Parathyroid adenoma (tissue), 2 donors: ENCODE data around the gene RAB28.

Source experiments
- H2AFZ ChIP-seq: fragments of 300-600 bp; sonication (generic); one replicate; pipeline ENCODE4 v1.7.0; 2017; ENCODE audit warnings: antibody characterized with exemption, mild to moderate bottlenecking
- H3K27ac ChIP-seq: fragments of 300-600 bp; sonication (generic); one replicate; pipeline ENCODE4 v1.7.0; 2017
- H3K27me3 ChIP-seq: fragments of 300-600 bp; sonication (generic); one replicate; pipeline ENCODE4 v1.7.0; 2017; ENCODE audit warnings: low read length; ENCODE audit not compliant: control insufficient read depth, insufficient read depth
- H3K36me3 ChIP-seq: fragments of 300-600 bp; sonication (generic); one replicate; pipeline ENCODE4 v1.7.0; 2017; ENCODE audit warnings: low read length; ENCODE audit not compliant: control insufficient read depth, insufficient read depth
- H3K4me1 ChIP-seq: fragments of 300-600 bp; sonication (generic); one replicate; pipeline ENCODE4 v1.7.0; 2017; ENCODE audit warnings: control low read depth
- H3K4me2 ChIP-seq: fragments of 300-600 bp; sonication (generic); one replicate; pipeline ENCODE4 v1.7.0; 2017; ENCODE audit warnings: low read length
- H3K4me3 ChIP-seq: fragments of 300-600 bp; sonication (generic); one replicate; pipeline ENCODE4 v1.7.0; 2017; ENCODE audit warnings: low read depth, low read length
- H3K79me2 ChIP-seq: fragments of 300-600 bp; sonication (generic); one replicate; pipeline ENCODE4 v1.7.0; 2017; ENCODE audit warnings: control low read depth
- H3K9ac ChIP-seq: fragments of 300-600 bp; sonication (generic); one replicate; pipeline ENCODE4 v1.7.0; 2017; ENCODE audit warnings: mild to moderate bottlenecking
- H3K9me3 ChIP-seq: fragments of 300-600 bp; sonication (generic); one replicate; pipeline ENCODE4 v1.7.0; 2017; ENCODE audit warnings: low read length; ENCODE audit not compliant: control insufficient read depth
- TF ChIP-seq, protein P1 (sequence below): fragments of 300-600 bp; sonication (generic); IDR thresholded peaks from one replicate; pipeline ENCODE4 v1.7.0; 2017; ENCODE audit warnings: antibody characterized with exemption, mild to moderate bottlenecking
- donor health status: primary hyperparathyroidism.

The RAB28 gene

DNA sequence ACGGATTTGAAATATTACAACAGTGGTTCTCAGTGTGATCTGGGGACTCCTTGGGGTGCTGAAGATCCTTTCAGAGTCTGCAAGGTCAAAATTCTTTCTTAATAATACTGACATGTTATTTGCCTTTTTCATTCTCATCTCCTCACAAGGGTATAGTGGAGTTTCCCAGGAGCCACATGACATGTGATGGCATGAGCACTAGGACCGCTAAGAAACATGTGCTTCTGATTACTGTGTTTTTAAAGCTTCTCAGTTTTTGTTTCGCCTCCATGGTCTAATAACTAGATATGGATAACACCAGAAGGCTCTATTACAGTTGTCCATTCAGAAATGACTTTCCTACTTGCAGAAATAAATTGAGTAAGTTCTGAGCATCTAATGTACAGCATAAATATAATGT, 156.1 kb downstream of the RAB28 start:
- no peaks in the 10 kb centered on the region for H3K36me3 ChIP-seq
- H3K4me2 ChIP-seq: no peak overlapping the region
- H2AFZ ChIP-seq: no peak overlapping the region
- TF ChIP-seq, protein P1, sequence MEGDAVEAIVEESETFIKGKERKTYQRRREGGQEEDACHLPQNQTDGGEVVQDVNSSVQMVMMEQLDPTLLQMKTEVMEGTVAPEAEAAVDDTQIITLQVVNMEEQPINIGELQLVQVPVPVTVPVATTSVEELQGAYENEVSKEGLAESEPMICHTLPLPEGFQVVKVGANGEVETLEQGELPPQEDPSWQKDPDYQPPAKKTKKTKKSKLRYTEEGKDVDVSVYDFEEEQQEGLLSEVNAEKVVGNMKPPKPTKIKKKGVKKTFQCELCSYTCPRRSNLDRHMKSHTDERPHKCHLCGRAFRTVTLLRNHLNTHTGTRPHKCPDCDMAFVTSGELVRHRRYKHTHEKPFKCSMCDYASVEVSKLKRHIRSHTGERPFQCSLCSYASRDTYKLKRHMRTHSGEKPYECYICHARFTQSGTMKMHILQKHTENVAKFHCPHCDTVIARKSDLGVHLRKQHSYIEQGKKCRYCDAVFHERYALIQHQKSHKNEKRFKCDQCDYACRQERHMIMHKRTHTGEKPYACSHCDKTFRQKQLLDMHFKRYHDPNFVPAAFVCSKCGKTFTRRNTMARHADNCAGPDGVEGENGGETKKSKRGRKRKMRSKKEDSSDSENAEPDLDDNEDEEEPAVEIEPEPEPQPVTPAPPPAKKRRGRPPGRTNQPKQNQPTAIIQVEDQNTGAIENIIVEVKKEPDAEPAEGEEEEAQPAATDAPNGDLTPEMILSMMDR: no peak
- H3K79me2 ChIP-seq: no peaks in the 10 kb centered on the region
- no peak overlapping the region for H3K27ac ChIP-seq
- H3K9me3 ChIP-seq: no peaks in the 10 kb centered on the region
- no peak overlapping the region for H3K9ac ChIP-seq
- no peak overlapping the region for H3K4me3 ChIP-seq
- no peaks in the 10 kb centered on the region for H3K4me1 ChIP-seq
- no peaks in the 10 kb centered on the region for H3K27me3 ChIP-seq

DNA sequence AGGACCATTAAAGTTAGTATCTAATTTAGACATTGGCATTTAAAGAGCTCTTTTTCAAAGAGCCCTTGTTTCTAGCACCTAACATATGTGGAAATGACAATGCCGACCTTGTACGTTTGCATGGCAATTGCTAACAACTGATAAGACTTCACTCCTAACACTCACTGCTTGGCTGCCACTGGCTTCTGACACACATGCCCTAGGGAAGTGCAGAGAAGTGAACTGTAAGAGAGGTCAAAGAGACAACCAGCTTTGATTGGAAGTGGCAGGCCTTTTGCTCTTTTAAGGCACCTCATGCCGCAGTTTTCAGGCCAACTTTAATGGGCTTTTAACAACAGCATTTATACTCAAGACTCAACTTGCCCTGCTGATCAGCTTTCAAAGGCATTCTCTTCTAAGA, 158.4 kb downstream of the RAB28 start:
- H3K79me2 ChIP-seq: no peaks in the 10 kb centered on the region

DNA sequence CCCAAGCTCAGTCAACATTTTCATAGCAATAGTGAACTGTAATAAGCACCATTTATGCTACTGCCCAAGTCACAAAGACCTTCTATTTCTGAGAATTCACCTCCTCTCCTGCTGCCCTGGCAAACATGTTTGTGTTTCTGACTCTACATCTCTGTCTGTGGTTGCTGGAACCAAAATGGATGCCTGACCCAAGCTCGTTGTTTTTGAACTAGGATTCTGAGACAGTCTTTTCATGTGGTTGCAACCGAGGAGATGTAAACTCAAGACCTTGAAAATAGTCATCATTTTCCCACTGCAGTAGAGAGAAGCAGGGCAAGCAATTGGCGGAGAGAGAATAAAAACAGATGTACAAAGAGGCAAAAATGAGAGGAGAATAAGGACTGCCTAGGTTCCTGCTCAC, 160.2 kb downstream of the RAB28 start:
- no peak overlapping the region for H3K4me2 ChIP-seq
- TF ChIP-seq, protein P1: no peak
- no peak overlapping the region for H2AFZ ChIP-seq
- no peaks in the 10 kb centered on the region for H3K79me2 ChIP-seq
- H3K36me3 ChIP-seq: no peaks in the 10 kb centered on the region
- H3K9ac ChIP-seq: no peak overlapping the region
- no peaks in the 10 kb centered on the region for H3K9me3 ChIP-seq
- no peaks in the 10 kb centered on the region for H3K4me1 ChIP-seq
- H3K4me3 ChIP-seq: no peak overlapping the region
- H3K27me3 ChIP-seq: no peaks in the 10 kb centered on the region
- no peak overlapping the region for H3K27ac ChIP-seq

More for the DNA sequence above, 158.4 kb downstream of the RAB28 start:
- Histone ChIP-seq H2AFZ (no peak overlapping the region), H3K4me3 (no peak overlapping the region), H3K27me3 (no peaks in the 10 kb centered on the region), H3K4me1 (no peaks in the 10 kb centered on the region), H3K4me2 (no peak overlapping the region), H3K9me3 (no peaks in the 10 kb centered on the region), H3K27ac (no peak overlapping the region), H3K9ac (no peak overlapping the region), H3K36me3 (no peaks in the 10 kb centered on the region)
- TF ChIP-seq, protein P1: no peak

DNA sequence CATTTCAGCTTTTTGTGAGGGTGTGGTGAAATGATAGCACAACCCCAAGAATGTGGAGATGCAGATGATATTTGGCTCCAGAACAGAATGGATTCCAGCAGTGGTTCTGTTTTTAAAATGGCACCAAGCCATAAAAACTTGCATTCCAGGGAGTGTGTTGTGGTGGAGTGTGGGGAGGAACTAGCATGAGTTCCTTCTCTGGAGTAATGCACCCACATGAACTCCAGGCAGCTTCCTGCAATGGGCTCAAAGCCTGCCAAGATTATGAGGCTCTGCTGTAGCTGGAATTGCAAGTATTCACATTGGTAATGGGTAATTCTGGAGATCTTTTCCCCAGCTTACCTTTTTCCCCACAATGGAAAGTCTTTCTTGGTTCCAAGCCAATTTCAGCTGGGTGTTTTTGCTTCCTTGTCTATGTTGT, 161.4 kb downstream of the RAB28 start:
- no peaks in the 10 kb centered on the region for H3K27me3 ChIP-seq
- no peak overlapping the region for H2AFZ ChIP-seq
- H3K79me2 ChIP-seq: no peaks in the 10 kb centered on the region
- H3K4me2 ChIP-seq: no peak overlapping the region
- H3K27ac ChIP-seq: no peak overlapping the region
- no peaks in the 10 kb centered on the region for H3K9me3 ChIP-seq
- H3K36me3 ChIP-seq: no peaks in the 10 kb centered on the region
- H3K4me1 ChIP-seq: no peaks in the 10 kb centered on the region
- H3K9ac ChIP-seq: no peak overlapping the region
- H3K4me3 ChIP-seq: no peak overlapping the region
- TF ChIP-seq, protein P1: no peak
